ENCODE measurements around the gene TMPRSS4. TPM values are rescaled to one million over a fixed set of nuclear protein-coding genes. Genes with fewer than 3 reads are reported as not detected.

The TMPRSS4 gene
- total RNA-seq, 4 donors from 2014 or later, result not detected

- DNase-seq (ENCODE audit: low spot score in 2 of 2), result no peak
- Histone ChIP-seq H3K36me3 (no peaks in the 10 kb centered on the region), H3K9me3 (no peaks in the 10 kb centered on the region), H3K27ac (no peak overlapping the region), H3K27me3 (peaks cover 0 to 4% of the 10 kb centered on the region in 2 donors), H3K4me3 (no peak overlapping the region), H3K4me1 (no peaks in the 10 kb centered on the region)
- no peak for TF ChIP-seq CTCF (IDR thresholded peaks at IDR 0.05)
- no peak for TF ChIP-seq POLR2A (IDR thresholded peaks at IDR 0.05)
- no peak for TF ChIP-seq EP300 (IDR thresholded peaks at IDR 0.05)
- WGBS, 2 donors, result 68 to 73% methylated on average over 3 of the region's 3 CpGs
These were observed 5.4 kb upstream of the TMPRSS4 start for GRCh38 chr11:118071416-118072030.

GRCh38 chr11:118073554-118073953 lies 3.3 kb upstream of the TMPRSS4 start:
- no peaks in the 10 kb centered on the region for H3K9me3 ChIP-seq
- H3K27ac ChIP-seq, result no peak overlapping the region
- H3K4me3 ChIP-seq, result no peak overlapping the region
- H3K4me1 ChIP-seq, result no peaks in the 10 kb centered on the region
- DNase-seq (ENCODE audit: low spot score in 2 of 2), result no peak
- TF ChIP-seq EP300 (IDR thresholded peaks at IDR 0.05), result no peak
- TF ChIP-seq CTCF (IDR thresholded peaks at IDR 0.05), result no peak
- no peak for TF ChIP-seq POLR2A (IDR thresholded peaks at IDR 0.05)
- H3K36me3 ChIP-seq, result no peaks in the 10 kb centered on the region
- no peaks in the 10 kb centered on the region for H3K27me3 ChIP-seq
- 60 to 66% methylated on average over 9 of the region's 9 CpGs for WGBS, 2 donors

GRCh38 chr11:118074091-118074685 lies 2.7 kb upstream of the TMPRSS4 start:
- DNase-seq (ENCODE audit: low spot score in 2 of 2), result no peak
- Histone ChIP-seq H3K36me3 (no peaks in the 10 kb centered on the region), H3K27me3 (no peaks in the 10 kb centered on the region), H3K4me1 (no peaks in the 10 kb centered on the region), H3K4me3 (no peak overlapping the region), H3K9me3 (no peaks in the 10 kb centered on the region), H3K27ac (no peak overlapping the region)
- no peak for TF ChIP-seq EP300 (IDR thresholded peaks at IDR 0.05)
- TF ChIP-seq POLR2A (IDR thresholded peaks at IDR 0.05), result no peak
- TF ChIP-seq CTCF (IDR thresholded peaks at IDR 0.05), result no peak
- 78 to 81% methylated on average over 11 of the region's 11 CpGs for WGBS, 2 donors

GRCh38 chr11:118074785-118075184 lies 2.1 kb upstream of the TMPRSS4 start:
- no peak overlapping the region for H3K4me3 ChIP-seq
- TF ChIP-seq POLR2A (IDR thresholded peaks at IDR 0.05) (no peak), EP300 (IDR thresholded peaks at IDR 0.05) (no peak), CTCF (IDR thresholded peaks at IDR 0.05) (no peak)
- WGBS, 2 donors, result 53 to 86% methylated on average over 2 of the region's 2 CpGs
- H3K4me1 ChIP-seq, result no peaks in the 10 kb centered on the region
- H3K36me3 ChIP-seq, result no peaks in the 10 kb centered on the region
- H3K27ac ChIP-seq, result no peak overlapping the region
- no peak for DNase-seq (ENCODE audit: low spot score in 2 of 2)
- no peaks in the 10 kb centered on the region for H3K9me3 ChIP-seq
- H3K27me3 ChIP-seq, result no peaks in the 10 kb centered on the region

DNA sequence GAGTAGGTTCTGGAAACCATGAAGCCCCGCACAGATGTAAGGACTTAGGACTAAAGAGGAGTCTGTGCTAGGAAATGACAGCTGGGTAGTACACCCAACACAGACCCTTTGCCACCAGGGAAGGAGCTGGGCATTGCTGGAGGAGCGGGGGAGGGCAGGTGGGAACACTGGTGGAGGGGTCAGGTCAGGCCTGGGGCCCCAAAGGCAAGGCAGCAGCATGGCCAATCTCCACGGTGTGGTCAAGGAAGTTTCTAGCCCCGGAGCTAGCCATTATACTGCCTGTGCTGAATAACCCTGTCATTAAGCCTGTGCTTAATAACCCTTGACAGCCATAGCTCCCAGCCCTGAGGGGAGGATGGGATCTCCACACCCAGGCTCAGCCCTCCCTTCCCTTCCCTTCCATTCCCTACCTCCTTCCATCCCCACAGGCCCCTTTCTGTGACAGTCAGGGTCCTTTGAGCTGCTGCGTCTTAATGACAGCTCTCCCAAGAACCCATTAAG lies 2.1 kb downstream of the TMPRSS4 start:
- Histone ChIP-seq H3K4me1 (peaks cover 0 to 14% (median 1%) of the 10 kb centered on the region in 4 donors), H3K27me3 (no peaks in the 10 kb centered on the region), H3K27ac (peak overlapping the region in 1 of 4 donors; percentile 56), H3K4me3 (no peak overlapping the region), H3K9me3 (no peaks in the 10 kb centered on the region), H3K36me3 (no peaks in the 10 kb centered on the region)
- no peak for DNase-seq (ENCODE audit: low spot score in 2 of 2)
- TF ChIP-seq EP300 (IDR thresholded peaks at IDR 0.05), result no peak
- no peak for TF ChIP-seq CTCF (IDR thresholded peaks at IDR 0.05)
- TF ChIP-seq POLR2A (IDR thresholded peaks at IDR 0.05), result no peak
- 65 to 66% methylated on average over 5 of the region's 5 CpGs for WGBS, 2 donors
